ENCODE results near the gene PTPN1. TPM values are rescaled to one million over a fixed set of nuclear protein-coding genes. Genes with fewer than 3 reads are reported as not detected.

Gene PTPN1
- total RNA-seq, 1 donor from 2014 or later = 78.2 TPM

DNA sequence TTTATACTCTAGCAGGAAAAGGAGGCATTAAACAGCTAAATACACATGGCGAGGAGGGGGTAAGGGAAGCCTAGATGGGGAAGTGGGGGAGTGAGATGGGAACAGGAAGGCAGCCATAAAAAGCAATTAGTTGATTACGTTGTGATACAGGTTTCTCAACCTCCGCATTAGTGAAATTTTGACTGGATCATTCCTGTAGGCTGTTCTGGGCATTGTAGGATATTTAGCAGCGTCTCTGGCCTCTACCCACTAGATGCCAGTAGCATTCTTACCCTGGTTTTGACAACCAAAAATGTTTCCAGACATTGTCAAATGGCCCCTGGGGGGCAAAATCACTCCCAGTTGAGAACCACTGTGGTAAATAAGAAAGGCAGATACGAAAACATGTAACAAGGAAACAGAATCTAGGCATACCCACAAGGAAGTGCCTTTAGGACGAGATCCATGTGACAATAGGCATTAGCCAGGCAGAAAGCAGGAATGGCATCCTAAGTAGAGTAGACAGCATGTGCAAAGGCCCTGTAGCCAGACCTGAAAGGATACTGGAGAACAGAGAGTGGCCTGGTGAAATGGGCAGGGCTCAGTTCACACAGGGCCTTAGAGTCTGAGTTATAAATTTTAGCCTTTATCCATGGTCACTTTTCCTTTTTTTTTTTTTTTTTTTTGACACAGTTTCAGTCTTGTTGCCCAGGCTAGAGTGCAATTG, 25.8 kb upstream of the PTPN1 start:
- ATAC-seq (peak; percentile 5 to 41), DNase-seq (no peak)
- intact Hi-C loops (cut with DNase I) = no loop called here
- Histone ChIP-seq H3K4me1 (peaks cover 16% of the 10 kb centered on the region), H3K9me3 (no peaks in the 10 kb centered on the region), H3K4me3 (peak overlapping the region; percentile 55), H3K36me3 (no peaks in the 10 kb centered on the region), H3K27ac (peak overlapping the region; percentile 85), H3K27me3 (ENCODE audit: low read depth) (no peaks in the 10 kb centered on the region)
- TF ChIP-seq, protein P1, sequence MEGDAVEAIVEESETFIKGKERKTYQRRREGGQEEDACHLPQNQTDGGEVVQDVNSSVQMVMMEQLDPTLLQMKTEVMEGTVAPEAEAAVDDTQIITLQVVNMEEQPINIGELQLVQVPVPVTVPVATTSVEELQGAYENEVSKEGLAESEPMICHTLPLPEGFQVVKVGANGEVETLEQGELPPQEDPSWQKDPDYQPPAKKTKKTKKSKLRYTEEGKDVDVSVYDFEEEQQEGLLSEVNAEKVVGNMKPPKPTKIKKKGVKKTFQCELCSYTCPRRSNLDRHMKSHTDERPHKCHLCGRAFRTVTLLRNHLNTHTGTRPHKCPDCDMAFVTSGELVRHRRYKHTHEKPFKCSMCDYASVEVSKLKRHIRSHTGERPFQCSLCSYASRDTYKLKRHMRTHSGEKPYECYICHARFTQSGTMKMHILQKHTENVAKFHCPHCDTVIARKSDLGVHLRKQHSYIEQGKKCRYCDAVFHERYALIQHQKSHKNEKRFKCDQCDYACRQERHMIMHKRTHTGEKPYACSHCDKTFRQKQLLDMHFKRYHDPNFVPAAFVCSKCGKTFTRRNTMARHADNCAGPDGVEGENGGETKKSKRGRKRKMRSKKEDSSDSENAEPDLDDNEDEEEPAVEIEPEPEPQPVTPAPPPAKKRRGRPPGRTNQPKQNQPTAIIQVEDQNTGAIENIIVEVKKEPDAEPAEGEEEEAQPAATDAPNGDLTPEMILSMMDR (IDR thresholded peaks at IDR 0.05) = peak; percentile 13

DNA sequence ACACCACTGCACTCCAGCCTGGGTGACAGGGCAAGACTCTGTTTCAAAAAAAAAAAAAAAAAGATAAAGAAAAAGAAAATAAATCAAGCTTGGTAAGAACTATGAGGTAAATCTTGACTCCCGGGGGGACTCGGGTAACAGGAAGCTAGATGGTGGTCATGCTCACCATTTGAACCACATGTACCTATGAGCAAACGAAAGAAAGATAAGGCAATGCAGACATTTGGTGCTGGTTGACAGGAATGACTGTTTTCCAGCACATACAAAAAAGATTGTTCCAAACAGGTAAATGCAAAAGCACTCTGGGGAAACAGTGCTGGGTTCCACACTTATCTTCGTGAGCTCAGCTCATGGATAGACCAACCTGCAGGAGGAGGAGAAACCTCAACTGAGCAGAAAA, 22.8 kb upstream of the PTPN1 start:
- intact Hi-C loops (cut with DNase I) = no loop called here
- TF ChIP-seq, protein P1 (IDR thresholded peaks at IDR 0.05) = no peak
- peaks cover 16% of the 10 kb centered on the region for H3K4me1 ChIP-seq
- H3K4me3 ChIP-seq = no peak overlapping the region
- no peaks in the 10 kb centered on the region for H3K36me3 ChIP-seq
- no peak overlapping the region for H3K27ac ChIP-seq
- H3K9me3 ChIP-seq = no peaks in the 10 kb centered on the region
- DNase-seq (no peak), ATAC-seq (no peak)
- no peaks in the 10 kb centered on the region for H3K27me3 ChIP-seq (ENCODE audit: low read depth)

DNA sequence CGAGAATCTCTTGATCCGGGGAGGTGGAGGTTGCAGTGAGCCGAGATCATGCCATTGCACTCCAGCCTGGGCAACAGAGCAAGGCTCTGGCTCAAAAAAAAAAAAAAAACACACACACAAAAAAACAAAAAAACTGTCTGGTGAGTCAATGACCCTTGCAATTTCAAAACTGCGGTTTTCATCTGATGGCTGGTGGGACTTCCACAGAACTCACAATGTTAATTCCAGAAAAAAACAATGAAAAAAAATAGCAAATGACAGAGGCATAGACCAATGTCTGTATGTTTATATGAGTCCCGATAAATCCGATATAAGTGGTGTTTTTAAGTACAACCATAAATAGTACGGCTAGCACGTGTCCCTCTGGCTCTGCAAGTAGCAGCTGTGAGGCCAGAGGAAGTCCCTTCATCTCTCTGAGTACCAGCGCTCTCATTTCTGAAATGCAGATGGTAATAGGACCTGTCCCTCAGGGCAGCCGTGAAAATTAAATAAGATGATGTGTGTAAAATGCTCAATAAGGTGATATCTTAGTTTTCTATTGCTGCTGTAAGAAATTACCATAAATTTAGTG, 21.9 kb upstream of the PTPN1 start:
- TF ChIP-seq, protein P1 (IDR thresholded peaks at IDR 0.05) = no peak
- Histone ChIP-seq H3K36me3 (no peaks in the 10 kb centered on the region), H3K4me1 (peaks cover 8% of the 10 kb centered on the region), H3K9me3 (no peaks in the 10 kb centered on the region), H3K4me3 (no peak overlapping the region), H3K27me3 (ENCODE audit: low read depth) (no peaks in the 10 kb centered on the region), H3K27ac (no peak overlapping the region)
- DNase-seq (no peak), ATAC-seq (no peak)
- intact Hi-C loops (cut with DNase I) = no loop called here

DNA sequence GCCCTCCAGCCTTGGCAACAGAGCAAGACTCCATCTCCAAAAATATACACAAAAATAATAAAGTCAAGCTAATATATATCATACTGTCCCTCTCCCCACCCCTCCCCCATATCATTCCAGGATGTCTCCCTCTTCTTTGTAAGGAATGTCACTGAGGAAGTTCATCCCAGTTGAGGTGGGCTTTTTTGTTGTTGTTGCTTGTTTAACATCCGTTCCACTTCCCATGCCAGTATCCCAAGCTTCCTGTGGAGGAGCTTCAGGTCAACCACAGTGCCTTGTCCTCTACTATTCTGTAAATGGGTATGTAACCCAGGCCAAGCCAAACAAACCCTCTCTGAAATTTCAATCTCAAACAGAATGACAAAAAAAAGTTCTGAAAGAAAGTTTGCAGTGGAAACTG, 19.0 kb upstream of the PTPN1 start:
- Histone ChIP-seq H3K9me3 (no peaks in the 10 kb centered on the region), H3K27me3 (ENCODE audit: low read depth) (no peaks in the 10 kb centered on the region), H3K27ac (no peak overlapping the region), H3K4me3 (no peak overlapping the region), H3K36me3 (no peaks in the 10 kb centered on the region), H3K4me1 (no peaks in the 10 kb centered on the region)
- DNase-seq = no peak
- TF ChIP-seq, protein P1 (IDR thresholded peaks at IDR 0.05) = no peak
- no peak for ATAC-seq
- intact Hi-C loops (cut with DNase I) = no loop called here

DNA sequence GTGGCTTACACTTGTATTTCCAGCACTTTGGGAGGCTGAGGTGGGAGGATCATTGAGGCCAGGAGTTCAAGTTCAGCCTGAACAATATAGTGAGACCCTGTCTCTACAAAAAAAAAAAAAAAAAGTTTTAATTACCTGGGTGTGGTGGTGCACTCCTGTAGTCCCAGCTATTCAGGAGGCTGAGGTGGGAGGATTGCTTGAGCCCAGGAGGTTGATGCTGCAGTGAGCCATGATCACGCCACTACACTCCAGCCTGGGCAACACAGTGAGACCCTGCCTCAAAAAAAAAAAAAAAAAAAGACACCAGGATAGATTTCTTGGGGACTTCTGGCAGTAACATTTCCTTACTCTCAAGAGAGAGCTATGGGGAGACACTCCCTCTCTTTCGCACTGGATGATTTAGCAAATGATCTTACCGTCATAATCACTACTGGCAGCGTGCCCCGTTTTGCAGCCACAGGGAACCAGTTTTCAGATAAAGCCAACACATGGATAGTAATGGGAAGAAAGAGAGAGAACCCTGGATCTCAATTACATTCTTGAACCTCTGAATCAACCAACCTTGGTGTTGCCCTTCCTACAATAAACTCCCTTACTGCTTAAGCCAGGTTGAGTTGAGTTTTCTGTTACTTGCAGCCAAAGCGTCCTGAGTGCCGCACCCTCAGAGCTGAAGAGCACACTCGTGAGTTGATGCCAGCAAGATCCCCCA, 18.1 kb upstream of the PTPN1 start:
- ATAC-seq (peak in 1 of 2 donors; percentile 26), DNase-seq (no peak)
- TF ChIP-seq, protein P1 (IDR thresholded peaks at IDR 0.05) = no peak
- Histone ChIP-seq H3K36me3 (no peaks in the 10 kb centered on the region), H3K4me3 (no peak overlapping the region), H3K27me3 (ENCODE audit: low read depth) (no peaks in the 10 kb centered on the region), H3K9me3 (no peaks in the 10 kb centered on the region), H3K27ac (no peak overlapping the region), H3K4me1 (peaks cover 1% of the 10 kb centered on the region)
- intact Hi-C loops (cut with DNase I) = no loop called here
